ENCODE data around the gene CCNE1.
"Not testable (repeated sequence)": the region's sequence is repeated elsewhere in the genome, so short reads cannot be mapped to it uniquely, and the experiment has no call there.

The CCNE1 gene

GRCh38 chr19:29789007-29789406, 22.8 kb upstream of the CCNE1 start:
- DNase-seq, result no peak

DNA sequence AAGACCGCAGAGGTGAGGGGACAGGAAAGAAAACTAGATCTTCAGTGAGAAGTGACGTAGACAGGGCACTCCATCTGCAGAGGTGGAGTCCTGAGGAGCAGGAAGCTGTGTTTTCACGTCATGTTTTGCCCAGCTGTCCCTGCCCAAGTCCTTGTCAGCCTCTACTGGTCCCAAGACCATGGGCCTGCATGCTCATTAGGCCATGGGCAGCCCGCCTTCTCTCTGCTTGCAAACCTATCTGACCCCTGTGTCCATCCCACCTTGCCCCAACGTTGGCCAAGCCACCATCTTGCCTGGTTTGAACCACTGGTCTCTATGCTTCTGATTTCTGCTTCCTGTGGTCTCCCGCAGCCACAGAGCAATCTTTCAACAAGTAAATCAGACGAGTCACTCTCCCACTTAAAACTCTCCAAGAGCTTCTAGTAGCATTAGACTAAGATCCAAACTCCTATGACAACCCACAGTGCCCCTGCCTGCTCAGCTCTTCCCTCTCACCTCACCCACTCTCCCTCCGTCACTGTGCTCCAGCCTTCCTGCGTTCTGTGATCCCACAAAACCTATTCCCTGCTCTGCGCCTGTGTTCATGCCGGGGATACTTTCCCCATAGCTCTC, 18.6 kb upstream of the CCNE1 start:
- DNase-seq, result no peak

- not testable (repeated sequence) for DNase-seq
These were observed 17.3 kb upstream of the CCNE1 start for GRCh38 chr19:29794490-29794889.

DNA sequence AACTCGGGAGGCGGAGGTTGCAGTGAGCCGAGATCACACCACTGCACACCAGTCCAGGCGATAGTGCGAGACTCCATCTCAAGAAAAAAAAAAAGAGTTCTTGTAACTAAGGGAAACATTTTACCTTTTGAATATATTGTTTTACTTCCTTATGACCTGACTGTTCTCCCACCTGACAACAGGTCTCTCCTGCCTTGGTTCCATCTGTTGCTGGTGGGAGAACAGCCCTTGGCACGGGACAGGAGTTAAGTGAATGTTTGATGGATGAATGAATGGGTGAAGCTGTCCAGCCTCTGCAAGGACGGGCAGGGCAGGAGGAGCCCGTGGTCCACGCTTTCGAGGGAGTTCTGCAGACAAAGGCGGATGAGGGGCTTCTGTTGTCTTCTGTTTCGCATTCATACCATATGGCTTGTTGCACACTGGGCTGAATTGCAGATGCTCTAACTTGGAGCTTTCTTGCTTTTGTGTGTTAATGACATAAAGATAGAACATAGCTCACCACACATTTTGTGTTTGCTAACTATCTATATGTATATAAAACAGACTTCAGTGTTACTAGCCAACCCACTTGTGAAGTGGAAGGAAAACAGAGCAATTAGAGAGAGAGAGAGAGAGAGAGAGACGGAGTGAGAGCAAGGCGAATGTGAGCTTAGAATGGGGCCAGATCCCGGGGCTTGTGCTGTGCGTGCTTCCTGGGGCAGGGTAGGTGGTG, 16.2 kb upstream of the CCNE1 start:
- DNase-seq, result no peak

DNA sequence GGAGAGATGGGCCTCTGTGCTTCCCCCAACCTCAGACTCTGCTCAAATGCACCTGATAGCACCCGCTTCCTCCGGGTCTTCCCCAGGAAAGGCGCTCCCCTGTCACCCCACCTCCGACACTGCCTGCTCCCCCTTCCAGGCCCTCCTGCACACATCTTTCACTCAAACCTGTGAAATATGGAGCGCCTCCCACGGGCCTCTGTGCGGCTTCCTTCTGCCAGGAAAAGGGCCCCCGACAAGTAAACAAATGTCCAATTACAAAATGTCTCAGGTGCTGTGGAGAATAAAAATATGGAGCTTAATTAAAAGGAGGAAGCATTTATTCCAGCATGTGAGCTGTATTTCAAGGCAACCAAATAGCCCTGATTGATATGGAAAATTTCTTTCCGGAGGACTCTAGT, 15.6 kb upstream of the CCNE1 start:
- DNase-seq, result no peak

GRCh38 chr19:29798774-29799497, 12.9 kb upstream of the CCNE1 start:
- no peak for DNase-seq

DNA sequence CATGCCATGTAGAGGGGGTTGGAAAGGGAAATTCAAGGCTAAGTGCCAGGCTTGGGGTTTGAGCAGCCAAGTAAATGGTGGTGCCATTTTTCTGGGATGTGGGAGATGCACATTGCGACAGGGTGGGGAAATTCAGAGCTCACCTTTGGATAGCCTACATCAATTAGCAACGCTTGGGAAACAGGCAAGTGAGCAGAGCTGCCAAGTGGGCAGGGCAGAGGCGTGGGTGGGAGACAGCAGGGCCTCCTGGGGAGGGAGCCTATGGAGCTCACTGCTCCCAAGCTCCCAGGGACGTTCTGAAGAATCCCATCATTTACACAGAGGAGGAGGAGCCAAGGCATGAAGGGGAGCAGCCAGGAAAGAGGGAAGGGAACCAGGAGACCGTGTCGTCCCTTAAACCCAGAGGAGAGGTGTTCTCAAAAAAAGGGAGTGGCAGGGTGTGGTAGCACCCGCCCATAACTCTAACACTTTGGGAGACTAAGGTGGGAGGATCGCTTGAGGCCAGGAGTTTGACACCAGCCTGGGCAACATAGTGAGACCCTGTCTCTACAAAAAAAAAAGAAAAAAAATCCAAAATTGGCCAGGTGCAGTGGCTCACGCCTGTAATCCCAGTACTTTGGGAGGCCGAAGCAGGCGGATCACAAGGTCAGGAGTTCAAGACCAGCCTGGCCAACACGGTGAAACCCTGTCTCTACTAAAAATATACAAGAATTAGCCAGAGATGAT, 11.5 kb upstream of the CCNE1 start:
- DNase-seq, result no peak

- DNase-seq, result not testable (repeated sequence)
These were observed 7.8 kb upstream of the CCNE1 start for GRCh38 chr19:29803951-29804350.

DNA sequence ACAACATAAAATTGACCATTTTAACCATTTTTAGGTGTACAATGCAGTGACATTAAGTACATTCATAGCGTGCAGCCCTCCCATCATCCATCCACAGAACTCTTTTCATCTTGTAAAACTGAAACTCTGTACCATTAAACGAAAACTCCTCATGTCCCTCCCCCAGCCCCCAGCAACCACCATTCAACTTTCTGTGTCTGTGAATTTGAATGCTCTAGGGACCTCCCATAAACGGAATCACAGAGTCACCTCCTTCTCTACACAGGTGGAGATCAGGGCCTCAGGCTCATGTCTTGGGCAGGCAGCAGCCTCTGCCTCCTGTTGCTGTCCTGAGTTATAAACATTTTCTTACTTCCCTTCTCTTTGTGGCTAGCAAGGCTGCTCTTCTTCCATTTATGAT, 7.3 kb upstream of the CCNE1 start:
- no peak for DNase-seq

DNA sequence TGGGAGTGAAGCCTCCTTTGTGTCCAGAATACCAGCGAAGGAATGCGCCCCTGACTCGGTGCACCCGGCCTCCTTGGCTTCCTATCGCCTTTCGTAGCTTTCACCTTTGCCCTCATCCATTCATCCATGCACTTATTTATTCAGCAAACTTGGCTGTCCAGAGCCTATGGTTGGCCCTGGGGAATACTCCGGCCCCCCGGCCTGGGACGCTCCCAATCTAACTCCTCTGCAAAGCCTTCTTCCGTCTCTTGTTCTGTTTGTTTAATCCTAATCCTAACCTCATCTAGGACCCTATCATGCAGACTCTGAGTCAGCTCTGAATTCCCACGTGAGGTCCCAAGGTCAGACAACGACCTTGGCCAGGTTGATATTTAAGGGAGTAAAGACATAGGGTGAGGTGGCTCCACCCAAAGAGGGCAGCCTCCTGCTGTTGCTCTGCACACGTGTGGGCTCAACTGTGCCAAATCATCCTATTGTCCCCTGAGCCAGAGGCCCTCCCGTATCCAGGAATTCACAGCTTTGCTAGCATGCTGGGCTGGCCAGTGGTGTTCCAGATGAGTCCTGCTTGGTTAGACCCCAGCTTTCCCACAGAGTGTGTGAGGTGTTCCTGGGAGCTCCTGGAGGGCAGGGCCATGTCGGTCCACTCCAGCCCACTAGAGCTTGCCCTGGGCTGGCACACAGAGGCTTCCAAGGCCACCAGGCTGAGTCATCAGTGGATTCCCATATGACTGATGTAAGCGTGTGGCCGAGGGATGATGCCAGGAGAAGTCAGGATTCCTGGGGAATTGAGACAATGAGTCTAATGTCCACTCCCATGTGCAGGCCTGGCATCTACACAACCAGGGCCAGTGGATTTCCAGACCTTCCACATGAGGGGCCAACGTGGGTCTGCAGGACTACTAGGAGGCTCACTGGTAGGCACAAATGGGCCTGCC, 6.5 kb upstream of the CCNE1 start:
- no peak for DNase-seq

- no peak for DNase-seq
These were observed 5.5 kb upstream of the CCNE1 start for GRCh38 chr19:29806098-29806866.

DNA sequence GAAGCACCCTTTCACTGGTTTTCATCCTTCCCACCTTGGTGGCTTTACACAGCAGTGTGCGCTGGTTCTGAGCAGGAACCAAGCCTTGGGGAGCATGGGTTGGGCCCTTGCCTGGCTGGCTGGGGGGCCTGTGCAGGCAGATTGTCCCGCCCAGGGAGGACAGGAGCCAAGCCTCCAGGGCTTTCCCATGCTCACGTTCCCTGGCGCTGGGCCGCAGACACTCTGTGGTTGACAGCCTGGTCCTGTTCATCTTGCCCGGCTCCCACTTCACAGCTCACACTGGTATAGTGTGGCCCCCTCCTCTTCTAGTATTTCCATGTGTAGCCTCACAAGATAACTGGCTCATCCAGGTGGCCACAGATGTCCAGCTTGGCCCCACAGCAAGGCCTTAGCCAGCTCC, 4.6 kb upstream of the CCNE1 start:
- DNase-seq, result no peak

DNA sequence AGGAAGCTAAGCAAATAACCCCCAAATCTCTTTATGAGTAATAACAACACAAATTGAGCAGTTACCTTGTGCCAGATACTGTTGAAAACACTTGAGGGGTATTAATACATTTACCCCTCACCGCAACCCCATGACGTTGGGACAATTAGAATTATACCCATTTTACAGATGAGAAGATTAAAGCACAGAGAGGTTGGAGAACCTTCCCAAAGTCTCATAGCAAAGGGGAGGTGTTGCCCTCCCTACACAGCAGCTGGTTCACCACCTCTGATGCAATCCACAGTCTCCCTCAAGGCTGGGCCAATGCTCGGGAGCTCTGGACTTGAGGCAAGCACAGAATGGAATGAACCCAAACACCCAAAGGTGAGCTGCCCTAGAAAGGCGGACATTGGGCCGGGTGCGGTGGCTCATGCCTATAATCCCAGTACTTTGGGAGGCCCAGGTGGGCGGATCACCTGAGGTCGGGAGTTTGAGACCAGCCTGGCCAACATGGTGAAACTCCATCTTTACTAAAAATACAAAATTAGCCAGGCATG, 3.9 kb upstream of the CCNE1 start:
- DNase-seq, result no peak

- DNase-seq, result no peak
These were observed 1.8 kb upstream of the CCNE1 start for GRCh38 chr19:29809795-29810503.

DNA sequence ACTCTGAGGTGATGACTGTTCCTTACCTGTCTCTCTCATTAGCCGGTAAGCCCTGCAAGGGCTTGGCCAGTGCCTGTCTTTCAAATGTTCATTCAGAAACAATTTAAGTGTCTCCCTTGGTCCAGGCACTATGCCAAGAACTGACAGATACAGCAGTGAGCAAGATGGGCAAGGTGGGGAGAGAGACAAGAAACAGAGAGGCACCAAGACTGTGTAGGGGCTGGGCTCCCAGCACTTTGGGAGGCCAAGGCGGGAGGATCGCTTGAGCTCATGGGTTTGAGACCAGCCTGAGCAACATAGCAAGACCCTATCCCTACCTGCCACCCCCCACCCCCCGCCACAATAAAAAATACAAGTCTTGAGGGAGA, 1.3 kb upstream of the CCNE1 start:
- DNase-seq, result no peak

- peak; percentile 26 for DNase-seq
These were observed 489 bp downstream of the CCNE1 start for GRCh38 chr19:29812080-29812880.

DNA sequence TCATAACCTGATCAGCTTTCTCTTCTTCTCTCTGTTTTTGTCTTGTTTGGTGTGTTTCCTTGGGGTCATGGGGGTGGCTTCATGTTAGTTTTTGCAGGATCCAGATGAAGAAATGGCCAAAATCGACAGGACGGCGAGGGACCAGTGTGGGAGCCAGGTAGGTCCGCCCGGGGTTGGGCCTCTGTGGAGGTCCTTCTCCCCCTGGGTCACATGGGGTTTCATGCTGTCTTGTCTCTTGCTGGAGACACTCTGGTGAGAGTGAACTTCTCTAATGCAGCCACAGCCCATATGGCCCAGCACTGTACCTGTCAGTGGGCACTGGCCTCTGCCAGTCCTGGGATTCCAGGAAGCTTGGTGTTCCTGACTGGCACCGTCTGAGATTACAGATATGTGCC, 1.1 kb downstream of the CCNE1 start:
- no peak for DNase-seq

DNA sequence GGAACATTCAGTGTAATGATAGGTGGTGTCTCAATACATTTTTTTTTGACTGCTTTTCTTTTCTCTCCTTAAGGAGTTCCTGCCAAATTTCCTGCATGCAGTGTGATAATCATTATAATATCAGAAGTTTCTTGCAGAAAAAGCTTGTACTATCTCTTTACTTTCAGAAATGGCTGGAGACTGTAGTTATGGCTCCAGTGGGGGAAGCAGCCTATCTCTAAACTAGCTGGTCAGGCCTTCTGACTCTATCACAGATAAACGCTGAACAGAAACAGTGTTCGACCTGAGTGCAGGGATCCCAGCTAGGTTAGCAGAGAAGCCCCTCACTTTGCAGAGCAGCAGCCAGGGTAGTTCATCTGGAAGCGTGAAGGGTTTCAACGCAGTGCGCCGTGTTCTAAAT, 1.9 kb downstream of the CCNE1 start:
- no peak for DNase-seq

DNA sequence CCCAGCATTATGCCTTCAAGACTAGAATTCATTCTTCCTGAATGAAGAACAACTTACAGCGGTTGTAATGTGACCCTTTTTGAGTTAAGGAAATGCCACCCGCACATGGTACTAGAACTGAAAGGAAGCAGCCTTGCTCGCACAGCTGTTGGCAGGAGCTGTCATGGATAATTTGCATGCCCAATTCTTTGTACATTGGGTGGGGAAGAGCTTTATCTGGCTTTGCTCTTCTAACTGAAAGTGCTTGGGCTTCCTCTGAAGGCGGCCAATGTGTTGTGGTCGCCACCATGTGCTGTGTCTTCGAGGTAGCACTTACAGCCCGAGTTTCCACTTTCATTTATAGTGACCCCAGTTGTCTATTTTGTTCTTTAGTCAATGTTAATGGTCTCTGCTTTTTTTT, 3.4 kb downstream of the CCNE1 start:
- DNase-seq, result no peak

- no peak for DNase-seq
These were observed 5.5 kb downstream of the CCNE1 start for GRCh38 chr19:29817316-29817715.

Measured in CD4-positive, alpha-beta T cell treated with Interleukin-17A for 4 hours (primary cell).